HG03565 (cell line): Measurements from ENCODE around the gene ARF6.
"Not testable (repeated sequence)": the region's sequence is repeated elsewhere in the genome, so short reads cannot be mapped to it uniquely, and the experiment has no call there.

Experiments used
- ATAC-seq: cut with Tn5 transposase; IDR thresholded peaks from one replicate; pipeline ENCODE4 v1.9.1; 2021; ENCODE audit warnings: mild to moderate bottlenecking, moderate library complexity; ENCODE audit not compliant: unreplicated experiment

Gene ARF6

GRCh38 chr14:49892636-49893308 lies at the start of gene ARF6:
TSS of gene ARF6 (plus strand) at chr14:49893082. CDS start at chr14:49893737, 655 bp downstream.
- ATAC-seq = peak; percentile 78

GRCh38 chr14:49849213-49849847 lies 43.6 kb upstream of the ARF6 start:
- no peak for ATAC-seq

- ATAC-seq = no peak
Observed at GRCh38 chr14:49851813-49852212, 41.1 kb upstream of the ARF6 start.

GRCh38 chr14:49852301-49853157 lies 40.4 kb upstream of the ARF6 start, which contains the start of gene NEMF:
TSS of gene NEMF (minus strand) at chr14:49852788. CDS start at chr14:49852753, 35 bp downstream.
- peak; percentile 59 for ATAC-seq

GRCh38 chr14:49853158-49853477 lies 39.8 kb upstream of the ARF6 start:
- ATAC-seq = peak; percentile 1

GRCh38 chr14:49853572-49854375 lies 39.1 kb upstream of the ARF6 start:
- no peak for ATAC-seq

GRCh38 chr14:49857427-49858003 lies 35.4 kb upstream of the ARF6 start:
- no peak for ATAC-seq

GRCh38 chr14:49858383-49858782 lies 34.5 kb upstream of the ARF6 start:
- no peak for ATAC-seq

- ATAC-seq = no peak
Observed at GRCh38 chr14:49860988-49861698, 31.7 kb upstream of the ARF6 start.

GRCh38 chr14:49861699-49862088 lies 31.2 kb upstream of the ARF6 start:
- no peak for ATAC-seq

GRCh38 chr14:49862089-49862673 lies 30.7 kb upstream of the ARF6 start:
- peak; percentile 17 for ATAC-seq

- no peak for ATAC-seq
Observed at GRCh38 chr14:49863487-49864281, 29.2 kb upstream of the ARF6 start.

GRCh38 chr14:49865431-49865859 lies 27.4 kb upstream of the ARF6 start:
- ATAC-seq = no peak

GRCh38 chr14:49867831-49868719 lies 24.8 kb upstream of the ARF6 start:
- peak; percentile 77 for ATAC-seq

- ATAC-seq = no peak
Observed at GRCh38 chr14:49868720-49869114, 24.2 kb upstream of the ARF6 start.

GRCh38 chr14:49870908-49871307 lies 22.0 kb upstream of the ARF6 start:
- ATAC-seq = no peak

- ATAC-seq = not testable (repeated sequence)
Observed at GRCh38 chr14:49873548-49873947, 19.3 kb upstream of the ARF6 start.
